SU-DHL-6 (cell line): ENCODE measurements around the gene OR52R1.

Source experiments
- EZH2phosphoT487 ChIP-seq: fragments of 200-600 bp; sonication (generic), shearing (Covaris generic); conservative IDR thresholded peaks from 2 replicates; pipeline ENCODE4 v1.6.1; 2018; ENCODE audit warnings: mild to moderate bottlenecking, antibody characterized with exemption, low read length, moderate library complexity, mixed read lengths
- TF ChIP-seq, protein P1 (sequence below): fragments of 200-600 bp; sonication (generic); IDR thresholded peaks from one replicate; pipeline ENCODE4 v1.5.1; 2017; ENCODE audit warnings: antibody characterized with exemption, mild to moderate bottlenecking, low read length, moderate library complexity; ENCODE audit not compliant: insufficient read depth, poor library complexity, severe bottlenecking

DNA sequence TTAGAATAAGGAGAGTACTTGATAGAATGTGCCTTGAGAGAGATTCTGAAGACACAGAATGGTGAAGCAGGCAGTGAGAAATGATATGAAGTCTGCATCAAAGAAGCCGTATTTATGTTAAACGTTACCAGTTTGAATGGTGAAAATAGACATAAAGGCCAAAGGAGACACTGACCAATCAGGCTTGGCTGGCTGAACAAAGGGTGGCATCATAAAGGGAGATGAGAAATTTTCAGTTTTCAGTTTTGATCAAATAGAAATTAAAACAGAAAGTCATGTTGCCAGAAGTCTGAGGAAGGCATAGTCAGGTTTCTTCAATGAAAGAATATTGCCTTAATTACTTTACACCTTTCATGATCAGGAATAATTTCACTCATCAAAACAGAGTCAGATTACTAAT lies 41.1 kb downstream of the OR52R1 start:
- TF ChIP-seq, protein P1, sequence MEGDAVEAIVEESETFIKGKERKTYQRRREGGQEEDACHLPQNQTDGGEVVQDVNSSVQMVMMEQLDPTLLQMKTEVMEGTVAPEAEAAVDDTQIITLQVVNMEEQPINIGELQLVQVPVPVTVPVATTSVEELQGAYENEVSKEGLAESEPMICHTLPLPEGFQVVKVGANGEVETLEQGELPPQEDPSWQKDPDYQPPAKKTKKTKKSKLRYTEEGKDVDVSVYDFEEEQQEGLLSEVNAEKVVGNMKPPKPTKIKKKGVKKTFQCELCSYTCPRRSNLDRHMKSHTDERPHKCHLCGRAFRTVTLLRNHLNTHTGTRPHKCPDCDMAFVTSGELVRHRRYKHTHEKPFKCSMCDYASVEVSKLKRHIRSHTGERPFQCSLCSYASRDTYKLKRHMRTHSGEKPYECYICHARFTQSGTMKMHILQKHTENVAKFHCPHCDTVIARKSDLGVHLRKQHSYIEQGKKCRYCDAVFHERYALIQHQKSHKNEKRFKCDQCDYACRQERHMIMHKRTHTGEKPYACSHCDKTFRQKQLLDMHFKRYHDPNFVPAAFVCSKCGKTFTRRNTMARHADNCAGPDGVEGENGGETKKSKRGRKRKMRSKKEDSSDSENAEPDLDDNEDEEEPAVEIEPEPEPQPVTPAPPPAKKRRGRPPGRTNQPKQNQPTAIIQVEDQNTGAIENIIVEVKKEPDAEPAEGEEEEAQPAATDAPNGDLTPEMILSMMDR, result no peak
- no peak for TF ChIP-seq EZH2phosphoT487
